NCI-H1930 (cell line): ENCODE measurements around the gene TLX1.
"Not testable (repeated sequence)": the region's sequence is repeated elsewhere in the genome, so short reads cannot be mapped to it uniquely, and the experiment has no call there.

Experiments used
- DNase-seq, 2 experiments: peaks; one replicate each; lab custom pipeline; 2025; lab: John Stamatoyannopoulos, UW

TLX1 gene

GRCh38 chr10:101152316-101152715, 21.2 kb downstream of the TLX1 start:
- DNase-seq, result no peak

- not testable (repeated sequence) for DNase-seq
Measured at GRCh38 chr10:101154506-101154905, 23.4 kb downstream of the TLX1 start.

- no peak for DNase-seq
Measured at GRCh38 chr10:101155896-101156295, 24.8 kb downstream of the TLX1 start.

GRCh38 chr10:101157756-101158458, 26.8 kb downstream of the TLX1 start:
- DNase-seq, result no peak

GRCh38 chr10:101158459-101159058, 27.5 kb downstream of the TLX1 start:
- DNase-seq, result no peak

- DNase-seq, result peak; percentile 4 to 43
Measured at GRCh38 chr10:101161494-101162299, 30.6 kb downstream of the TLX1 start.

- DNase-seq, result no peak
Measured at GRCh38 chr10:101162677-101163076, 31.6 kb downstream of the TLX1 start.

DNA sequence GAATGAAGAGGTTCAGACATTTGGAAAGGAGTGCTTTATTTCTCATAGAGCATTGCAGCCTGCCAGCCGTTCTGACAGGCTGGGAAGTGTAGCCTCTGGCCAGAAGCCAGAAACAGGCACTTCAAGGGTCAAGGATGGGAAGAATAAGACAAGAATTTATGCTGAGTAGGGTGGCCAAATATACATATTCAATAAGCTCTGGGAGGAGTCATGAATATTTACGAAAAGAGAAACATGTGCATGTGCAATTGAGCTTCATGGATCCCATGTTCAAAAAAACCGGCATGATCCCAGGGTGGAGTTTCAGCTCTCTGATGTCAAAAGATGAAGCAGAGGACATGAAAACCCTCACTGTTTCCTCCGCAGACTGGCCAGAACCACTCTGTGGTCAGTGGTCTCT, 32.9 kb downstream of the TLX1 start:
- no peak for DNase-seq

DNA sequence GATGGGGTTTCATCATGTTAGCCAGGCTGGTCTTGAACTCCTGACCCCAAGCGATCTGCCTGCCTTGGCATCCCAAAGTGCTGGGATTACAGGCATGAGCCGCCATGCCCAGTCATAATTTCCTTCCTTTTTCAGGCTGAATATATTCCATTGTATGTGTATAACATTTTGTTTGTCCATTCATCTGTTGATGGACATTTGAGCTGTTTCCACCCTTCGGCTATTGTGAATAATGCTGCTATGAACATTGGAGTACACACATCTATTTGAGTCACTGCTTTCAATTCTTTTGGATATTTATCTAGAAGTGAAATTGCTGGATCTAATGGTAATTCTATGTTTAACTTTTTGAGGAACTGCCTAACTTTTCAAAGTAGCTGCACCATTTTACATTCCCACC, 34.6 kb downstream of the TLX1 start:
- no peak for DNase-seq

DNA sequence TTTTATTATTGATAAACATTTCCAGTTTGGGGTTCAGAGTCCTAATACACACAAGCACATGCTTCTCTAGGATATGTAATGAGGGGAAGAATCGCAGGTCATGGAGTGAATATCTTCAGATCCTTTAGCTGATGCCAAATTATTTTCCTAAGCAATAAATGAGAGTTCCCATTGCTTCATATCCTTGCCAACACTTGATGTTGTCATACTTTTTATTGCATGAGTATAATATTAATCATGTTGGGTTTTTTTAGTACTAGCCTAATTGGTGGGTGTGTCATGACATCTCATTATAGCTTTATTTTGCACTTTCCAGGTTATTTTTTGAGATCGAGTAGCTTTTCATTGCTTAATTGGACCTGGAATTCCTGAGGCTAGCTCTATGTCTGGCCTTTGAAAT, 35.3 kb downstream of the TLX1 start:
- DNase-seq, result no peak

- DNase-seq, result no peak
Measured at GRCh38 chr10:101172741-101173140, 41.6 kb downstream of the TLX1 start.

DNA sequence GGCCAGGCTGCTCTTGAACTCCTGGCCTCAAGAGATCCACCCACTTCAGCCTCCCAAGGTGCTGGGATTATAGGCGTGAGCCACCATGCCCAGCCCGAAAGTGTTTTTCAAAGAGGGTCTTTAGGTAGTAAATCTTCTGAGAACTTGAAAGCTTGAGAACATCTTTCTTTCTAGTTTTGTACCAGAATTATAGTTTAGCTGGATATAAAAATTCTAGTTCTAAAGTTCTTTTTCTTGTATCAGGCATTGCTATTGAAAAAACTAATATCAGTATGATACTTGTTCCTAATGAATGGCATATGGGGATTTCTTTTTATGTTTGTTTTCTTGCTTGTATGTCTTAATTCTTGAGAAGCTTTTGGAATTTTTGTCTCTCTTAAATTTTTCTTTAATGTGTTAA, 43.2 kb downstream of the TLX1 start:
- DNase-seq, result no peak

DNA sequence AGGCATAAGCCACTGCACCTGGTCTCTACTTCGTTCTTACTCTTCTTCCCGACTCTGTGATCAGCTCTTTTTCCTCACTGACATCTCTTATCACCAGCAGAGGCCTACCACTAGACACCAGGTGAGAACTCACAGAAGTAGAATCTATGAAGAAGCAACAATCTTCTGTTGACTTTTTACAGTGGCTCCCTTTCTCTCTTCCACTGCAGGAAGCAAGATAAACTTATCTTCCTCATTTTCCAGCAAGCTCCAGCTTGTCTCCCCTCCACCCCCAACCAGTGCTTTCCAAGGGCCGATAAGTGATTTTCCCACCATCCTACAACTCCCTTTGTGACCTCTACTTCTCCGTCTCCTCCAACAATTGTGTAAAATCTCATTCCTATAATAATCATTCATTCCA, 45.5 kb downstream of the TLX1 start:
- no peak for DNase-seq

GRCh38 chr10:101182936-101183335, 51.8 kb downstream of the TLX1 start:
- no peak for DNase-seq

- no peak for DNase-seq
Measured at GRCh38 chr10:101183458-101184183, 52.5 kb downstream of the TLX1 start.
